GM19324 (cell line): ENCODE data around the gene CAPN1.
"Not testable (repeated sequence)": the region's sequence is repeated elsewhere in the genome, so short reads cannot be mapped to it uniquely, and the experiment has no call there.

Source experiments
- ATAC-seq: cut with Tn5 transposase; IDR thresholded peaks from one replicate; pipeline ENCODE4 v1.9.1; 2021; ENCODE audit warnings: mild to moderate bottlenecking, moderate library complexity; ENCODE audit not compliant: unreplicated experiment, low FRiP score

Gene CAPN1

GRCh38 chr11:65181569-65182257 is at the start of gene CAPN1:
Gene CAPN1 (plus strand): TSS chr11:65181928. CDS start chr11:65182702, 774 bp downstream.
- peak; percentile 46 for ATAC-seq

GRCh38 chr11:65132238-65132987 is 49.3 kb upstream of the CAPN1 start:
- ATAC-seq, result peak; percentile 39

GRCh38 chr11:65132988-65133700 is 48.6 kb upstream of the CAPN1 start:
- no peak for ATAC-seq

GRCh38 chr11:65133724-65134123 is 48.0 kb upstream of the CAPN1 start:
- ATAC-seq, result no peak

GRCh38 chr11:65134240-65134951 is 47.3 kb upstream of the CAPN1 start, which contains the start of gene SYVN1:
Gene SYVN1 (minus strand): TSS chr11:65134519. CDS start chr11:65133601, 918 bp downstream.
- peak; percentile 50 for ATAC-seq

GRCh38 chr11:65134952-65135632 is 46.6 kb upstream of the CAPN1 start:
- peak; percentile 62 for ATAC-seq

- no peak for ATAC-seq
Measured at GRCh38 chr11:65135633-65136145, 46.0 kb upstream of the CAPN1 start.

- no peak for ATAC-seq
Measured at GRCh38 chr11:65136515-65137096, 45.1 kb upstream of the CAPN1 start.

- no peak for ATAC-seq
Measured at GRCh38 chr11:65141896-65142494, 39.7 kb upstream of the CAPN1 start.

GRCh38 chr11:65147352-65148075 is 34.2 kb upstream of the CAPN1 start:
- ATAC-seq, result no peak

- no peak for ATAC-seq
Measured at GRCh38 chr11:65148657-65149056, 33.1 kb upstream of the CAPN1 start.

GRCh38 chr11:65150131-65150508 is 31.6 kb upstream of the CAPN1 start:
- ATAC-seq, result not testable (repeated sequence)

GRCh38 chr11:65150509-65151299 is 31.0 kb upstream of the CAPN1 start:
- no peak for ATAC-seq

- ATAC-seq, result no peak
Measured at GRCh38 chr11:65151331-65151899, 30.3 kb upstream of the CAPN1 start.

GRCh38 chr11:65152122-65152521 is 29.6 kb upstream of the CAPN1 start:
- ATAC-seq, result no peak

- no peak for ATAC-seq
Measured at GRCh38 chr11:65156256-65156655, 25.5 kb upstream of the CAPN1 start.

- ATAC-seq, result no peak
Measured at GRCh38 chr11:65156926-65157325, 24.8 kb upstream of the CAPN1 start.
